Sciatic nerve (tissue), 2 donors: ENCODE measurements around the gene OPCML. TPM values are rescaled to one million over a fixed set of nuclear protein-coding genes. Genes with fewer than 3 reads are reported as not detected.
A peak's percentile ranks its signal among the peaks of the same experiment; 100 is the strongest.

Source experiments
- ATAC-seq: fragments of 200-7000 bp; cut with Tn5 transposase; one replicate; pipeline ENCODE4 v1.9.1; 2020; ENCODE audit warnings: mild to moderate bottlenecking, moderate library complexity
- DNase-seq: peaks from one replicate; pipeline ENCODE4 v3.0.0-alpha.2; 2020; ENCODE audit warnings: low spot score
- intact Hi-C: fragments of 100-400 bp; cut with DNase I; formaldehyde crosslinking; loops from one replicate; pipeline ENCODE4 v1.14.2; 2022
- total RNA-seq: library from RNA; stranded (reverse); fragmentation: NEBNext Ultra II Directional; extraction: Animal tissue kit (Norgen Biotek cat#: 25700); gene quantifications from one replicate; pipeline ENCODE4 v1.2.1, GENCODE V29; 2021
- donor health status: DM: no; HTN: no; CAD: no.
- donor health status: DM: no; HTN: no; CAD: no.

OPCML gene
- total RNA-seq, 1 donor from 2014 or later, result 4.5 TPM

GRCh38 chr11:133337193-133337592, 195.1 kb downstream of the OPCML start:
- intact Hi-C loops, result no loop called here
- ATAC-seq (no peak), DNase-seq (no peak)

- DNase-seq (no peak), ATAC-seq (no peak)
- intact Hi-C loops, result no loop called here
Measured at GRCh38 chr11:133331031-133331430, 201.3 kb downstream of the OPCML start.

DNA sequence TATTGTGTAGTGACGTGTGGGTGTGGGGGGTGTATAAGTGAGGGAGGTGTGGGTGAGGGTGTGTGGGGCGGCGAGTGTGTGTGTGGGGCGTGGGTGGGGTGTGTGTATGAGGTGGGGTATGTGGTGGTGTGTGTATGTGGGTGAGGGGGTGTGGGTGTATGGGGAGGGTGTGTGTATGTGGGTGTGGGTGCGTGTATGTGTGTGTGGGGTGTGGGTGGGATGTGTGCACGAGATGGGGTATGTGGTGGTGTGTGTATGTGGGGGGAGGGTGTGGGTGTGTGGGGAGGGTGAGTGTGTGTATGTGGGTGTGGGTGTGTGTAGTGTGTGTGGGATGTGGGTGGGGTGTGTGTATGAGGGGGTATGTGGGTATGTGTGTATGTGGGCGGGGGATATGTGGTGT, 205.5 kb downstream of the OPCML start:
- DNase-seq (no peak), ATAC-seq (peak; percentile 53)
- intact Hi-C loops, result no loop called here

DNA sequence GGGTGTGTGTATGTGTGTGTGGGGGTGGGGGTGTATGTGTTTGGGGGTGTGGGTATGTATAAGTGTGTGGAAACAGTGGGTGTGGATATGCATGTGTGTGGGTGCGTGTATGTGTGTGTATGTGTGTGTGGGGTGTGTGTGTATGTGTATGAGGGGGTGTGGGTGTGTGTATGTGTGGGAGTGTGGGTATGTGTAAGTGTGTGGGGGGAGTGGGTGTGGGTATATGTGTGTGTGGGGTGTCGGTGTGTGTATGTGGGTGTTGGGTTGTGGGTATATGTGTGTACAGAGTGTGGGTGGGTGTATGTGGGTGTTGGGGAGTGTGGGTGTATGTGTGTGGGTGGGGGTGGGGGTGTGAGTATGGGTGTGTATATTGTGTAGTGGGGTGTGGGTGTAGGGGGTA, 206.0 kb downstream of the OPCML start:
- intact Hi-C loops, result no loop called here
- ATAC-seq (no peak), DNase-seq (no peak)

DNA sequence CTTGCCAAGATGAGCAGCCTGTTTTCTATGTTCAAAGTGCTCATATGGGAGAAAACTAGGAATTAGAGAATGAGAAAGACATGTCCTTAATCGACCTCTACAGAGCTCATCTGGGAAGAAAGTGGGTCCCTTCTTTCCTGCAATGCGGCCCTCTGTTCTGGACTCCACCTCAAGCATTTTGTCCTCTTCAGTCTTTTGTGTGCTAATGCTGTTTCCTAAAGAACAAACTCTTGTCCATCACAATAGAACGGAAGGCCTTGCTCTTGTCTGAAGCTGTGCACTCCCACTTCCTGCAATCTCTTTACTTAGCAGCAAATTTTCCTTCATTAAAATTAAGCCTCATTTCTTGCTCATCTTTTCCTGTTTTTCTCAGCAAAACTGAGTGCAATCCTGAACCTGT, 206.6 kb downstream of the OPCML start:
- DNase-seq (no peak), ATAC-seq (no peak)
- intact Hi-C loops, result no loop called here

GRCh38 chr11:133323354-133323753, 208.9 kb downstream of the OPCML start:
- DNase-seq, result no peak
- intact Hi-C loops, result no loop called here
- ATAC-seq, result no peak

- ATAC-seq (no peak), DNase-seq (no peak)
- intact Hi-C loops, result no loop called here
Measured at GRCh38 chr11:133318221-133318620, 214.1 kb downstream of the OPCML start.

DNA sequence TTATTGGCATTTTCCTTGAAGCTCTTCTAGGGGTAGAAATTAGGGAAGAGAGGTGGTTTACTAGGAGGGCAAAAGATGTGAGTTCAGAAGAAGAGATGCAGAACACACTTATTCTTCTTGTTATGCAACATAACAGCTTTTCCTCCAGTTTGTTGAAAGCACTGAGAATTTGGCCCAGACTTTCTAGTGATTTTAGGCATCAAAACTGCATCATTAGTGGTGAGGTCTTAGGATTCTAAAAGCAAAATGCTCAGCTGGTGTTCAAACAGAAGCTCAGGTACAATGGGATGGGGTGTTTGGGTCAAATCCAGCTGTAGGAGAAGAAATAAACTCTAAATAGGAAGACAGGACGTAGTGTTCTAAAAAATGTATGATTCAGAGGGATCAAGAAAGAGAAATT, 221.1 kb downstream of the OPCML start:
- DNase-seq (no peak), ATAC-seq (no peak)
- intact Hi-C loops, result no loop called here

DNA sequence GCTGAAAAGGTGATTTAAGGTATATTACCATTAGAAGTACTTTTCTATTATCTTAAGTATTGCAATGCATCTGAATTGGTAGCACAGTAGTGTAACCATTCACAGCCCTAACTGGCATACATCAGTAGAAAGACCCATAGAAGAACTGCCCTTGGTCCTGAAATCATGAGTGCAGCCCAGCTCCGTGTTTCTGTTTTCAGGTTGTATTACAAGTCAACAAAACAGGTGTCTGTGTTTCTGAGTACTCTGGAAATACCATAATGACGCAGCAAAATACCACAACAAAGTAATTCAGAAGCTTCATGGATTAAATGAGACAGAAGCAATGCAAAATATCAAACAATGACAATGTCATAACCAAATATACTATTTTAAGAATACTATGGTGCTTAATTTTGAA, 226.3 kb downstream of the OPCML start:
- intact Hi-C loops, result no loop called here
- ATAC-seq (no peak), DNase-seq (no peak)

DNA sequence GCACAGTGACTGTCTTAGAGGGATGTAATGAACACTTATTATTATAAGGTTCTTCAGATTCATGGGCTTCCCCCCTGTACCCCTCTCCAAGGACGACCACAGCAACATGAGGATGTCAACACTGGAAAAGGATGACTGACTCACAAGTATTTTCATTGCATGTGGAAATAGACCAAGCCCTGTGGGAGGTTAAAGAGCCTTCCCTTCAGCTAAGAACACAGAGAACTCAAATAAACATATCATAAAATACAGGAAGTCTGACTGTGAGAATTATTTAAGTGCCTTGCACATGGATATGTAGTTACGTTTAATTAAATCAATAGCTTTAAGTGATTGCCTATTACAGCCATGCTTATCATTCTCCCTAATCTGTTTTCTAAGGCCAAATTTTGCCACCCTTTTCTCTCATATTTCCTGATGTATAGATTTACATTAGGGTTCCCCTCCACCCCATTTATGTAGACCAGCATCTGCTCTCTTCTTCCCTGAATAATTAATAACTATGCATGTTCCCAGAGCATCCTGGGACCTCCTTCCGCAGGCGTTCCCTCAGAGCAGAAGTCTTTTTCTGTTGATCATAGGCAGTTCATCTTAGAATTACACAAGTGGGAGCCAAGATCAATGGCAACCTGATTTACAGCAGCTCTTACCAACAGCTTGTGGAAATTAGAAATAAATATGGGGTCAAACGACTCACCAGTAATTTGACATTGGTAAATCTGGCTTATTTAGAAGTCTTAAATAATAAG, 226.9 kb downstream of the OPCML start:
- no peak for ATAC-seq

GRCh38 chr11:133303262-133303661, 229.0 kb downstream of the OPCML start:
- no peak for ATAC-seq
- no peak for DNase-seq

More for the DNA sequence above, 226.9 kb downstream of the OPCML start:
- intact Hi-C loops, result no loop called here
- DNase-seq, result no peak

GRCh38 chr11:133302056-133302455, 230.2 kb downstream of the OPCML start:
- ATAC-seq (no peak), DNase-seq (no peak)
- intact Hi-C loops, result no loop called here

More at GRCh38 chr11:133303262-133303661, 229.0 kb downstream of the OPCML start:
- intact Hi-C loops, result no loop called here

DNA sequence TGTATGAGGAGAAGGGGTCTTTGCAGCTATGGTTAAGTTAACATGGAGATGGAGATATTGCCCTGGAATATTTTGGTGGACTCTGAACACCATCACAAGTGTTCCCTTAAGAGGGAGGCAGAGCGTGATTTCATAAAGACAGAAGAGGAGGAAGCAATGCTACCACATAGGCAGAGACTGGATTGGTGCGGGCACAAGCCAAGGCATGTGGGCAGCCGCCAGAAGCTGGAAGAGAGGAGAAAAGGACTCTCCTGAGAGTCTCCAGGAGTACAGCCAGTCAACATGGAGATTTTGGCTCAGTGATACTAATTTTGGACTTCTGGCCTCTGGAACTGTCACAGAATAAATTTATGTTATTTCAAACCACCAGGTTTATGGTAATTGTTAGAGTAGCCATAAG, 231.6 kb downstream of the OPCML start:
- ATAC-seq (no peak), DNase-seq (no peak)
- intact Hi-C loops, result no loop called here

- intact Hi-C loops, result no loop called here
- ATAC-seq (no peak), DNase-seq (no peak)
Measured at GRCh38 chr11:133291780-133292179, 240.5 kb downstream of the OPCML start.

DNA sequence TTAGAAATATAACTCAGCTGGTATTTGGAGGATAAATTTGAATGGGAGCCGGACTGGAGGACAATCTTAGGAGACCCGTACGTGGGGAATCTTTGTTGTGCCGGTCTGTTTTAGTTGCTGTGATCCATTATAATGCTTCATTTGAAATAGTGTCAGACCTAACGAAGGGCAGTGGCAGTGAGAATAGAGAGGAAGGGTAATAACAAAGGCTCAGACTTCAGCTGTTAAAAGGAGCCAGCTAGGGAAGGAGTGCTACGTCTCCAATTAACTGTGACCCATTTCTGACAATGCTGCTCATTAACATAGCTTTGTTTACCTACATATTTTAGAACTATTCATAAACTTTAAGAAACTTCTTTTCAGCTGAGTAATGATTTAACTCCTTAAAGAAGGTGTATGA, 246.9 kb downstream of the OPCML start:
- intact Hi-C loops, result no loop called here
- ATAC-seq (no peak), DNase-seq (no peak)

DNA sequence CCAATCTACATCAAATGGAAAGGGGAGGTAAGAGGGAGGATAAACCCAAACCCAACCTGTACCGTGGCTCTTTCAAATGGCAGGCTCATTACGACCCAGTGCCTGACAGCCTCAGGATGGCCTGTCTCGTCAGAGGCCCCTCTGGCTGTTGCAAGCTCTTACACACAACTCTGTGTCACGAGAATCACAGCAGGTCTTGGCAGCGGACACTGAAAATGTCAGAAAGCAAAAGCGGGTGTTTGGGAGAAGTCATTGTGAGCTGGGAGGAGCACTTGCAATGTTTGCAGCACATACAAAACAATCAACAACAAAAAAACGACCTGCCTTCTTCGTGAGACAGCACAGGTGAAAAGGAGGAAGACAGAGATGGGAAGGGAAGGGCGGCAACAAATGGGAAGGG, 248.1 kb downstream of the OPCML start:
- ATAC-seq (no peak), DNase-seq (no peak)
- intact Hi-C loops, result no loop called here

GRCh38 chr11:133277886-133278285, 254.4 kb downstream of the OPCML start:
- DNase-seq (no peak), ATAC-seq (no peak)
- intact Hi-C loops, result no loop called here

- ATAC-seq (no peak), DNase-seq (no peak)
- intact Hi-C loops, result no loop called here
Measured at GRCh38 chr11:133271871-133272776, 260.2 kb downstream of the OPCML start.

DNA sequence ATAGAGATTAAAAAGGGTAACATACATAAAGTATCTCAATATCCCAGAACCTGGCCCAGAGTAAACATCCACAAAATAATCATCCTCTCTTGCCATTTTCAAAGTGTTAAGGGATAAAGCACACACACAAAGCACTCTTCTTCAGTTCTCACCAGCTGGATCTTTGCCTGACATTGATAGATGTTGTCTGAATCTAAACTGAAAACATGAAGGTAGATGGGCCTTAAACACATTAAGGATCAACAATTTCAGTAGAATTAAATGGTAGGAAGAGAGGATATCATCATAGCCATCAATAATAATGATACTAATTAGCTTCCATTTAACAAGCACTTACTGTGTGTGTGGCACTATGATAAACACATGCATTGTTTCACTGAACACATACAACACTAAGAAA, 261.1 kb downstream of the OPCML start:
- intact Hi-C loops, result no loop called here
- DNase-seq, result no peak
- no peak for ATAC-seq

DNA sequence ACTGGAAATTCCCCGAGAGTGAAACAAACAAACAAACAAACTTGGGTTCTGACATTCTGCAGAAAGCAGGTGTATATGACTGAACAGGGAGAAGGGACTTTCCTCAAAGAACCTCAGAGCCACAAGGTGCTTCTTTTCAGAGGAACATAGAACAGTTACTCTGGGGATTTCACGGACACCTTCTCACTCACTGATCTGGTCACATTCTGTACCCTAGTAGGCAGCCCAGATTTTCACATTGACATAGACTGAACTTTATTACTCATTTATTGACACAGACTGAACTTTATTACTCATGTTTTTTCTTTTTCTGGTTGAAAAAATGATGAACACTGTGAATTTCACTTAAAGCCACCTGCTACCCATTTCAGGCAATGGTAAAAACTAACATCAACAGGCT, 263.0 kb downstream of the OPCML start:
- intact Hi-C loops, result no loop called here
- ATAC-seq (no peak), DNase-seq (no peak)
